DOHH2 (cell line): ENCODE data around the gene ALX4.

Experiments
- H3F3A ChIP-seq: fragments of 200-600 bp; sonication (generic), shearing (Covaris generic); 2 replicates; pipeline ENCODE4 v1.6.0; 2016; ENCODE audit warnings: antibody characterized with exemption, mild to moderate bottlenecking; ENCODE audit not compliant: control insufficient read depth, insufficient read depth
- H3K27ac ChIP-seq: fragments of 200-600 bp; sonication (generic); 2 replicates; pipeline ENCODE4 v1.5.1; 2014; ENCODE audit warnings: low read depth, mild to moderate bottlenecking, low read length, moderate library complexity
- H3K27me3 ChIP-seq: fragments of 200-600 bp; sonication (generic); 2 replicates; pipeline ENCODE4 v1.6.1; 2014; ENCODE audit warnings: mild to moderate bottlenecking, low read length, mixed read lengths; ENCODE audit not compliant: control insufficient read depth
- H3K36me3 ChIP-seq: fragments of 200-600 bp; sonication (generic); 2 replicates; pipeline ENCODE4 v1.6.1; 2014; ENCODE audit warnings: mild to moderate bottlenecking, low read length, moderate library complexity, mixed read lengths; ENCODE audit not compliant: control insufficient read depth
- H3K4me1 ChIP-seq: fragments of 200-600 bp; sonication (generic); 2 replicates; pipeline ENCODE4 v1.6.1; 2014; ENCODE audit warnings: mild to moderate bottlenecking, low read length, mixed read lengths; ENCODE audit not compliant: control insufficient read depth
- H3K4me2 ChIP-seq: fragments of 200-600 bp; sonication (generic); 2 replicates; pipeline ENCODE4 v1.6.0; 2014; ENCODE audit warnings: mild to moderate bottlenecking, low read length, moderate library complexity
- H3K4me3 ChIP-seq: fragments of 200-600 bp; sonication (generic); 2 replicates; pipeline ENCODE4 v1.5.1; 2014; ENCODE audit warnings: mild to moderate bottlenecking, low read length, mixed read lengths
- H3K79me2 ChIP-seq: fragments of 200-600 bp; sonication (generic); 2 replicates; pipeline ENCODE4 v1.6.1; 2014; ENCODE audit warnings: mild to moderate bottlenecking, low read length, mixed read lengths; ENCODE audit not compliant: control insufficient read depth
- H3K9me2 ChIP-seq: fragments of 200-600 bp; sonication (generic); replicated peaks from 2 replicates; pipeline ENCODE4 v1.6.1; 2014; ENCODE audit warnings: mild to moderate bottlenecking, low read length, mixed read lengths; ENCODE audit not compliant: control insufficient read depth
- H3K9me3 ChIP-seq: fragments of 200-600 bp; sonication (generic); 2 replicates; pipeline ENCODE4 v1.6.1; 2014; ENCODE audit warnings: antibody characterized with exemption, low read length, mixed read lengths; ENCODE audit not compliant: control insufficient read depth, insufficient read depth
- H4K20me1 ChIP-seq: fragments of 200-600 bp; sonication (generic); 2 replicates; pipeline ENCODE4 v1.6.0; 2014; ENCODE audit warnings: low read depth, mild to moderate bottlenecking, antibody characterized with exemption, low read length, moderate library complexity; ENCODE audit not compliant: control insufficient read depth, insufficient read depth
- CTCF ChIP-seq: fragments of 200-600 bp; sonication (generic); IDR thresholded peaks from one replicate; pipeline ENCODE4 v1.5.1; 2014; ENCODE audit warnings: antibody characterized with exemption, mild to moderate bottlenecking, low read depth, low read length; ENCODE audit not compliant: poor library complexity, severe bottlenecking
- EZH2phosphoT487 ChIP-seq: fragments of 200-600 bp; sonication (generic); IDR thresholded peaks from 2 replicates; pipeline ENCODE4 v1.6.1; 2017; ENCODE audit warnings: borderline replicate concordance, mild to moderate bottlenecking, antibody characterized with exemption, low read length, moderate library complexity, mixed read lengths

ALX4 gene

GRCh38 chr11:44270403-44271273 lies 39.3 kb downstream of the ALX4 start:
- H3K27me3 ChIP-seq = no peaks in the 10 kb centered on the region
- TF ChIP-seq CTCF = no peak
- TF ChIP-seq EZH2phosphoT487 = no peak
- no peaks in the 10 kb centered on the region for H4K20me1 ChIP-seq
- no peak overlapping the region for H3K4me2 ChIP-seq
- H3K27ac ChIP-seq = no peak overlapping the region
- H3K36me3 ChIP-seq = no peaks in the 10 kb centered on the region
- H3F3A ChIP-seq = no peaks in the 10 kb centered on the region
- no peaks in the 10 kb centered on the region for H3K9me2 ChIP-seq
- H3K4me1 ChIP-seq = no peaks in the 10 kb centered on the region
- H3K79me2 ChIP-seq = no peaks in the 10 kb centered on the region
- H3K4me3 ChIP-seq = no peak overlapping the region
- H3K9me3 ChIP-seq = no peaks in the 10 kb centered on the region

- H3K79me2 ChIP-seq = no peaks in the 10 kb centered on the region
- no peak overlapping the region for H3K27ac ChIP-seq
- no peaks in the 10 kb centered on the region for H3K9me2 ChIP-seq
- no peaks in the 10 kb centered on the region for H3F3A ChIP-seq
- no peak overlapping the region for H3K4me2 ChIP-seq
- H3K36me3 ChIP-seq = no peaks in the 10 kb centered on the region
- H3K4me1 ChIP-seq = no peaks in the 10 kb centered on the region
- H3K27me3 ChIP-seq = no peaks in the 10 kb centered on the region
- TF ChIP-seq EZH2phosphoT487 = no peak
- no peak for TF ChIP-seq CTCF
- H4K20me1 ChIP-seq = no peaks in the 10 kb centered on the region
- no peaks in the 10 kb centered on the region for H3K9me3 ChIP-seq
- H3K4me3 ChIP-seq = no peak overlapping the region
Measured at GRCh38 chr11:44269369-44270351, 40.3 kb downstream of the ALX4 start.

- Histone ChIP-seq H3K4me2 (no peak overlapping the region), H3F3A (no peaks in the 10 kb centered on the region)
Measured at GRCh38 chr11:44268614-44269080, 41.3 kb downstream of the ALX4 start.

More at GRCh38 chr11:44268614-44269080, 41.3 kb downstream of the ALX4 start:
- no peaks in the 10 kb centered on the region for H3K79me2 ChIP-seq
- H3K4me1 ChIP-seq = no peaks in the 10 kb centered on the region
- no peak for TF ChIP-seq EZH2phosphoT487
- TF ChIP-seq CTCF = no peak
- no peaks in the 10 kb centered on the region for H4K20me1 ChIP-seq
- no peak overlapping the region for H3K4me3 ChIP-seq
- no peaks in the 10 kb centered on the region for H3K27me3 ChIP-seq
- no peak overlapping the region for H3K27ac ChIP-seq
- H3K9me2 ChIP-seq = no peaks in the 10 kb centered on the region
- no peaks in the 10 kb centered on the region for H3K9me3 ChIP-seq
- no peaks in the 10 kb centered on the region for H3K36me3 ChIP-seq
